HG03457 (cell line): ENCODE measurements around the gene HSBP1.

Source experiments
- ATAC-seq: cut with Tn5 transposase; IDR thresholded peaks from one replicate; pipeline ENCODE4 v1.9.1; 2021; ENCODE audit warnings: moderate number of reproducible peaks; ENCODE audit not compliant: unreplicated experiment

HSBP1 gene

GRCh38 chr16:83802554-83803205 lies 5.1 kb upstream of the HSBP1 start:
- no peak for ATAC-seq

DNA sequence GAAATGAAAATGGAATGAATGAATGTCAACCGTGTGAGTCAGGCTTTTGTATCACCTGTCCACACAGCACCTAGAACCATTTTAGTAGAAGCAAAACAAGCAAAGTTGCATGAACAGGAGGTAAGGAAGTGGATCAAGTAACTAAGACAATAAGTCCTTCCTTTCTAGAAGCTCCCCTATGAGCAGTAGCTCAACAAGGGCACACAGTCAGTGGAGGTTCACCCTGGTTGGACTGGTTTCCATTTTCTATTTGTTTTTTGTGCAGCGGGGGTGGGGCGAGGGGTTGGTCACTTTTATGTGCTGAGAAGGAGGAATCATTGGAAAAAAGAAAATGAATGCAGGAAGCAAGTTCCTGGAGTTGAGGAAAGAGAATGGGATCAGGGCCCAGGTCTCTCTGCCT lies 4.0 kb upstream of the HSBP1 start:
- no peak for ATAC-seq

DNA sequence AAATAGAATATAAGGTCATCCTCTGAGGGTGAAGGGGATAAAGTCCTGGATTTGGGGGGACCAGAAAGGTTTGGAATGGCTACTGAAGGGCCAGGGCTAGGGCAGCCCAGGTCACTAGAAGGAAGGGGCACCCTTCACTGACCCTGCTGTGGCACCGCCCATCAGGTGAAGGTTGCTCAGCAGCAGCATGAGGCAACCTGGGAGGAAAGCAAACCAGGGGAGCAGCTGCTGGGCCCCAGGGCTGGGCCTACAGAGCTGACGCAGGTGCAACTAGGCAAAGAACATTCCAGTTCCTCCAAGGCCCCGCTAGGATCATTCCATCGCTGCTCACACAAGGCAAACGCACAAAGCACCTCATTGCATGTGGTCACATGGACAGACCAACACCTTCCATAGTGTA lies 3.4 kb upstream of the HSBP1 start:
- no peak for ATAC-seq

- ATAC-seq: no peak
Observed at GRCh38 chr16:83806036-83806435, 1.7 kb upstream of the HSBP1 start.

- no peak for ATAC-seq
Observed at GRCh38 chr16:83806731-83807130, 1.0 kb upstream of the HSBP1 start.

GRCh38 chr16:83807327-83807709 lies 460 bp upstream of the HSBP1 start:
- no peak for ATAC-seq

- ATAC-seq: peak; percentile 11
Observed at GRCh38 chr16:83808573-83809014, 816 bp downstream of the HSBP1 start.

- ATAC-seq: no peak
Observed at GRCh38 chr16:83809092-83809491, 1.3 kb downstream of the HSBP1 start.

DNA sequence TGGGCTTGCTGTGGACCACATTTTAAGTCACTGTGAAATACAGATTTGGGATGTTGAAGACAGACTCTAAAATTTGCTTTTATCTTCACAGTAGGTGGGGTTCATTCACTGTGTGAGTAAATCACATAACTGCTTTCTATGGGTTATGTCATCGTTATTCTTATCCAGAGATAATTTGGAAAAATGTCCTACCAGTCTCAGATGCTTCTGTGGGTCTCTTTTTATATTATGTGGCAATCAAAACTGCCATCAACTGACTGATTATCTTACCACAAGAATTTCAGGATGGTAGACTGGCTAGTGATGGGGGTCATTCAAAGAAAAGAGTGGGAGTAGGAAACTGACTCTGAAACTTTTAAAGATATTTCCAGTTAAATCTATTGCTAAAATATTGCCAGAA lies 3.1 kb downstream of the HSBP1 start:
- no peak for ATAC-seq

DNA sequence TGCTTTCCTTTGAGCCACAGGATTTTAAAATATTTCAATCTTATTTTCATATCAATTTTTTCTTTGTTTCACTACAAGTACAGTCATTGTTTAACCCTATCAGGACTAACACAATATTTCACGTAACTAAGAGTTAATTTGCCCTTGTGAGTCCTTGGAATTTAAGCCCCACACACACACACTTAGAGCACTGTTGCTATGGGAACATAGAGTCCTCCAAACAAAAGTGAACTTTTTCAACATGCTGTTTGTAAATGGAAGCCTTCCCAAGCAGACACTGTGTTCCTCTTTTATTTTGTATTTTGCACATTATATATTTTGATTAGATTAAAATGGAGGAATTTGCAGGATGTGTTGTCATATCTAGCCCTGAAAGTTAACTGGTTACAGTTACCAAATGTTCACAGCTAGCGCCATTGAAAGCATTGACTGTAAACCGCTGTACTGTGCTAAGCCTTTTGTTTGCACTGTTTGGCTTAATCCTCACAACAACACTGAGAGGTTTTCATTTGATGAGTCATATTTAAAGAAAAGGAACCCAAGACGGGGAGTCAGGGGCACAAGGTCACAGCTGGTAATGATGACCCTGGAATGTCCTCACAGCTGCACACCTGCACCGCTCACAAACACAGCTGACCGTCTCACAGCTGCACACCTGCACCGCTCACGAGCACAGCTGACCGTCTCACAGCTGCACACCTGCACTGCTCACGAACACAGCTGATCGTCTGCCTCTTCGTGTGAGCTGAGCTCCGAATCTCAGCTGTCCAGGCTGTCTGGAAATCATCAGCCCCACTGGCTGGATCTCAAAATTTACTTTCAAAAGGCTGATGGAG lies 6.3 kb downstream of the HSBP1 start:
- ATAC-seq: no peak

GRCh38 chr16:83814659-83814985 lies 6.8 kb downstream of the HSBP1 start:
- ATAC-seq: no peak

DNA sequence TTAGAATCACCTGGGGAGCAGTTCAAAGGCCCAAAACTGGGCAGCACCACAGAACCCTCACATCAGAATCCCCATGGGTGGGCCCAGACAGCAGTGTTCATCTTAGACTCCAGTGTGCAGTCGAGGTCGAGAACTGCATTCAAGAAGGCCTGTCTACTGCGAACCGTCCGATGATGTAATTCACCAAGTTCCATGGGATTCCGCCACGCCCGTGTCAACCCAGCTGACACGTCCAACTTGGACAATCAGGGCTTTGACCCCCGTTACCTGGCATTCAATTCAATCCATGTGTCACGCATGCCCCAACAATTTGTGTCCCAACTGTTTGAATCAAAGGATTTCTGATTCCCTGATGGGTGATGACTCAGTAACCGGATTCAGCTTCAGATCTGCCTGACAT lies 9.2 kb downstream of the HSBP1 start:
- ATAC-seq: no peak

DNA sequence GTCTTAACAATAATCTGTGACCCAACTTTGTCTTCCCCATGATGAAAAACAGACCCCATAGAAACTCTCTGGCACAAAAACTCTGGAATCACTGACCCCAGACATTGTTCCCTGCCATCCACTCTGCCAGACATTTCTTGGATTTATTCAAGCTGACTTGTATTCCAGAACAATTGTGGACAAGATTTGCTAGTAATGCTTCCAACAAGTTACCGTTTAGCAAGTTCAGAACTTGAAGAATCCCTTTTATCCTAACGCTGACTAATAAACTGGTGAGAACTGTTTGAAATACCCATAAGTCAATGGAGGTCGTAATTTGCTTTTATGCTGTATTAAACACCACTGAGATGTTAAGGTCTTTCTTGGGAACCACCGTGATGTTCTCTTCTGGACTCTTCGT lies 10.5 kb downstream of the HSBP1 start:
- ATAC-seq: no peak

GRCh38 chr16:83819361-83819760 lies 11.6 kb downstream of the HSBP1 start:
- no peak for ATAC-seq

- no peak for ATAC-seq
Observed at GRCh38 chr16:83826146-83826913, 18.6 kb downstream of the HSBP1 start.

DNA sequence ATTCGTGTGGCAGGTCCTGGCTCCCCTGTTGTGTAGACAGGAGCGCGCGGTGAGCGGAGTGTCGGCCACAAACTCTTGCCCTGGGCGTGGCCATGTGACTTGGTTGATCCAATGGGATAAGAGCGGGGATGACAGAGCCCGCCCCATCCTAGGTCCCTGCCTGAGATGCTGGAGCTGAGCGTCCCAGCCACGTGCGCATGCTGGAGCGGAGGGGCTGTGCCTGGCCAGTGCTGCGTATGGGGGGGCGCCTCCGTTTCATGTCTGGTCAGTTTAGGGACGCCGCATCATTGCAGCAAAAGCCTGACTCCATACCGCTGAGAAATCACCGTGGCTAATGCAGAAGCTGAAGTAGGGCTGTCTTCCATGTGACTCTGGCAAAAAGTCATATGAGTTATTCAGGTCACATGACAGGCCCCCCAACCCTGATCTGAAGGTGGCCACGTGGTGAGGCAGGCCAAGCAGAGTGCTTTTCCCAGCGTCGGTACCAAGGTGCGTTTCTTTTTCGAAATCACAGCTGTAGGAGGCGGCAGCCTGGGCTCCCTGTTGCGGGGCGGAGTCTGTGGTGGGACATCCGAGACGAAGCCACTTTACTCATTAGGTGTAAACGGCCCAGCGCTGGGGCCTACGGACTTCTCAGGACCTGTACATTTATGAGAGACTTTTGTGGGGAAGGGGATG lies 22.5 kb downstream of the HSBP1 start:
- no peak for ATAC-seq

DNA sequence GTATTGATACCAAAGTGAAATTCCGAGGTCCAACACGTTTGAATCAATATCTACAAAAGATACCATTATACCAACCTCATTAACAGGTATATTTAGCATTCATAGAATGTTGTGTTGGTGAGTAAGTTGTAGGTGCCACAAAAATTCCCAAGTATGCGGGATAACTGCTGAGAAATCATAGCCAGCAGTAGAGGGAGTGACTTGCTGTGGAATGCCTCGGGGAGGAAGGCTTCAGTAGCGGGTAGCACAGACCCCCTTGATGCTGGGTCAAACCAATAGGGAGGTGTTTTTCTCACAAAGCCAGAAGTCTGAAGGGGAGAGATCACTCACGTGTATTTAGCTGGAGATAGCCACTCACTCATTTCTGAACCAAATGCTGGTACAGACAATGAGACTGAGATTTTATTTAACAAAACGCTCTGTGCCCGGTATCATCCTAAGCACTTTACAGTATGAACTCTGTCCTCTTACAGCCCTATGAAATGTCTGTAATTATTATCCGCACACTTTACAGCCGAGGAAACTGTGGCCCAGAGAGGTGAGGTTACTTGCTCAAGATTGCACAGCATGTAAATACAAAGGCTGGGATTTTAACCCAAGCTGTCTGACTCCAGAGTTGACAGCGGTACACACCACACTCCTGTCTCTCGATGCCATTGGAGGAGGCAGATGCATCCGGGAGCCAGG lies 23.1 kb downstream of the HSBP1 start:
- ATAC-seq: no peak

- no peak for ATAC-seq
Observed at GRCh38 chr16:83831456-83831987, 23.7 kb downstream of the HSBP1 start.

GRCh38 chr16:83833921-83834320 lies 26.1 kb downstream of the HSBP1 start:
- ATAC-seq: no peak
